Stomach (tissue), 4 donors: ENCODE results near the gene UBXN2A.

Experiments
- POLR2AphosphoS5 ChIP-seq, 3 donors: sonication (generic); formaldehyde crosslinking; IDR thresholded peaks; one replicate each; pipeline ENCODE4 v1.6.1; 2016; ENCODE audit warnings: antibody characterized with exemption in 3 of 3
- TF ChIP-seq, protein P1 (sequence below), 7 experiments: fragments of 450-650 bp in 4 of 7; fragments of 200-600 bp in 3 of 7; sonication (generic) in 3 of 7; IDR thresholded peaks; one replicate each; pipeline ENCODE4 v1.5.1; 2016 to 2019; ENCODE audit warnings: antibody characterized with exemption in 7 of 7, control low read depth in 2 of 7, mild to moderate bottlenecking in 1 of 7

DNA sequence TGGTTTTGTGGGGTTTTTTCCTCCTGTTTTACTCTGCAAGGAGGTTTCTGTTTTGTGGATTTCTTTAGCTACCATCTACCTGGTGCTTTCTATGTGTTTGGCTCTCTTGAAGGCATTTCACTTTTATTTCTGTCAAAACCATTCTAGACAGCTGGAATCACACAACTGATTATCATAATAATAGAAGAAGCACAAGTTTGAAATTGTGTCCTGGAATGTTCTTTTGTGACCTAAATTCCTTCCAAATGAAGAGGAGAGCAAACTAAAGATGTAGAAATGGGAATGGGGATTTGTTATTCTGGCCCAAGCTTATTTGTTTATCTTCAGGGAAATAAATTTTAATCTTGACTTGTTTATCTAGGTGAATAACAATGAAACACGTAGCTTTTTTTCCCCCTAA lies 52.7 kb downstream of the UBXN2A start:
- TF ChIP-seq, protein P1, sequence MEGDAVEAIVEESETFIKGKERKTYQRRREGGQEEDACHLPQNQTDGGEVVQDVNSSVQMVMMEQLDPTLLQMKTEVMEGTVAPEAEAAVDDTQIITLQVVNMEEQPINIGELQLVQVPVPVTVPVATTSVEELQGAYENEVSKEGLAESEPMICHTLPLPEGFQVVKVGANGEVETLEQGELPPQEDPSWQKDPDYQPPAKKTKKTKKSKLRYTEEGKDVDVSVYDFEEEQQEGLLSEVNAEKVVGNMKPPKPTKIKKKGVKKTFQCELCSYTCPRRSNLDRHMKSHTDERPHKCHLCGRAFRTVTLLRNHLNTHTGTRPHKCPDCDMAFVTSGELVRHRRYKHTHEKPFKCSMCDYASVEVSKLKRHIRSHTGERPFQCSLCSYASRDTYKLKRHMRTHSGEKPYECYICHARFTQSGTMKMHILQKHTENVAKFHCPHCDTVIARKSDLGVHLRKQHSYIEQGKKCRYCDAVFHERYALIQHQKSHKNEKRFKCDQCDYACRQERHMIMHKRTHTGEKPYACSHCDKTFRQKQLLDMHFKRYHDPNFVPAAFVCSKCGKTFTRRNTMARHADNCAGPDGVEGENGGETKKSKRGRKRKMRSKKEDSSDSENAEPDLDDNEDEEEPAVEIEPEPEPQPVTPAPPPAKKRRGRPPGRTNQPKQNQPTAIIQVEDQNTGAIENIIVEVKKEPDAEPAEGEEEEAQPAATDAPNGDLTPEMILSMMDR (IDR thresholded peaks at IDR 0.05): no peak
- TF ChIP-seq POLR2AphosphoS5 (IDR thresholded peaks at IDR 0.05): no peak
